ENCODE measurements around the gene VWA3B.

- no peak for TF ChIP-seq CTCF (IDR thresholded peaks at IDR 0.05)
- TF ChIP-seq ZFX (IDR thresholded peaks at IDR 0.05; ENCODE audit: borderline replicate concordance) = no peak
Observed at GRCh38 chr2:98157557-98157956, 70.6 kb downstream of the VWA3B start.
